ENCODE data around the gene BTBD19. TPM values are rescaled to one million over a fixed set of nuclear protein-coding genes. Genes with fewer than 3 reads are reported as not detected.
A peak's percentile ranks its signal among the peaks of the same experiment; 100 is the strongest.

Gene BTBD19
- total RNA-seq, 2 donors from 2014 or later, result 18.8 to 53.6 TPM

- DNase-seq (ENCODE audit: low spot score), result no peak
- ATAC-seq (ENCODE audit: insufficient number of reproducible peaks, low FRiP score, low read depth), result no peak
Measured at GRCh38 chr1:44775930-44776729, 32.2 kb upstream of the BTBD19 start.

GRCh38 chr1:44776730-44777068 lies 31.6 kb upstream of the BTBD19 start:
- no peak for TF ChIP-seq CTCF (IDR thresholded peaks at IDR 0.05)
- ATAC-seq (ENCODE audit: insufficient number of reproducible peaks, low FRiP score, low read depth), result no peak
- H3K4me1 ChIP-seq (ENCODE audit: control insufficient read depth in 1 of 2, low read depth in 2 of 2), result peaks cover 9 to 30% of the 10 kb centered on the region in 2 donors
- H3K27me3 ChIP-seq (replicated peaks; ENCODE audit: insufficient read depth), result no peaks in the 10 kb centered on the region
- H3K9me3 ChIP-seq, result no peaks in the 10 kb centered on the region
- peaks cover 23% of the 10 kb centered on the region for H3K36me3 ChIP-seq
- no peak for DNase-seq (ENCODE audit: low spot score)
- H3K4me3 ChIP-seq, result peak overlapping the region; percentile 98
- peak overlapping the region; percentile 97 to 98 for H3K27ac ChIP-seq

More at GRCh38 chr1:44775930-44776729, 32.2 kb upstream of the BTBD19 start:
- peak overlapping the region; percentile 97 to 98 for H3K27ac ChIP-seq
- peaks cover 23% of the 10 kb centered on the region for H3K36me3 ChIP-seq
- TF ChIP-seq CTCF (IDR thresholded peaks at IDR 0.05), result no peak
- H3K4me3 ChIP-seq, result peak overlapping the region; percentile 98
- no peaks in the 10 kb centered on the region for H3K9me3 ChIP-seq
- H3K4me1 ChIP-seq (ENCODE audit: control insufficient read depth in 1 of 2, low read depth in 2 of 2), result peaks cover 9 to 30% of the 10 kb centered on the region in 2 donors
- no peaks in the 10 kb centered on the region for H3K27me3 ChIP-seq (replicated peaks; ENCODE audit: insufficient read depth)

- Histone ChIP-seq H3K36me3 (peaks cover 23% of the 10 kb centered on the region), H3K9me3 (no peaks in the 10 kb centered on the region), H3K4me1 (ENCODE audit: control insufficient read depth in 1 of 2, low read depth in 2 of 2) (peaks cover 9 to 30% of the 10 kb centered on the region in 2 donors), H3K27ac (no peak overlapping the region), H3K4me3 (no peak overlapping the region), H3K27me3 (replicated peaks; ENCODE audit: insufficient read depth) (no peaks in the 10 kb centered on the region)
- no peak for TF ChIP-seq CTCF (IDR thresholded peaks at IDR 0.05)
- ATAC-seq (ENCODE audit: insufficient number of reproducible peaks, low FRiP score, low read depth) (no peak), DNase-seq (ENCODE audit: low spot score) (no peak)
Measured at GRCh38 chr1:44777547-44777946, 30.8 kb upstream of the BTBD19 start.

GRCh38 chr1:44777969-44778635 lies 30.2 kb upstream of the BTBD19 start:
- TF ChIP-seq CTCF (IDR thresholded peaks at IDR 0.05), result no peak
- Histone ChIP-seq H3K27me3 (replicated peaks; ENCODE audit: insufficient read depth) (no peaks in the 10 kb centered on the region), H3K9me3 (no peaks in the 10 kb centered on the region), H3K4me1 (ENCODE audit: control insufficient read depth in 1 of 2, low read depth in 2 of 2) (peaks cover 9 to 30% of the 10 kb centered on the region in 2 donors), H3K27ac (no peak overlapping the region), H3K36me3 (peaks cover 23% of the 10 kb centered on the region), H3K4me3 (no peak overlapping the region)
- no peak for DNase-seq (ENCODE audit: low spot score)
- no peak for ATAC-seq (ENCODE audit: insufficient number of reproducible peaks, low FRiP score, low read depth)
